K562 (cell line): ENCODE results near the gene INSL3. TPM values are rescaled to one million over a fixed set of nuclear protein-coding genes. Genes with fewer than 3 reads are reported as not detected.

Source experiments
- ATF7 ChIP-seq: fragments of 450-650 bp; IDR thresholded peaks from 2 replicates; pipeline ENCODE4 v1.7.1; 2014; ENCODE audit warnings: mild to moderate bottlenecking, moderate library complexity
- EGR1 ChIP-seq: fragments of 450-650 bp; conservative IDR thresholded peaks from 2 replicates; pipeline ENCODE4 v1.6.1; 2017; ENCODE audit warnings: mild to moderate bottlenecking
- ETS2 ChIP-seq: IDR thresholded peaks from 2 replicates; pipeline ENCODE4 v1.6.1; 2016; ENCODE audit warnings: borderline replicate concordance, missing genetic modification characterization, mild to moderate bottlenecking, moderate library complexity, missing compliant biosample characterization; ENCODE audit not compliant: poor library complexity, severe bottlenecking
- ILF3 ChIP-seq: fragments of 450-650 bp; IDR thresholded peaks from 2 replicates; pipeline ENCODE4 v1.6.1; 2018; ENCODE audit warnings: antibody characterized with exemption, mild to moderate bottlenecking, moderate library complexity, borderline replicate concordance
- JUN ChIP-seq, 2 experiments: sonication (generic) in 1 of 2; formaldehyde crosslinking in 1 of 2; IDR thresholded peaks; 2 replicates each; pipeline versions ENCODE4 v1.6.1 to v1.8.0; 2012 to 2022; ENCODE audit warnings: borderline replicate concordance in 2 of 2, mild to moderate bottlenecking in 2 of 2, improper control_type of control experiment in 1 of 2, low read depth in 1 of 2, low read length in 1 of 2, missing genetic modification reagents in 1 of 2
- MYBL2 ChIP-seq, 2 experiments: fragments of 450-650 bp in 1 of 2; sonication (generic) in 1 of 2; formaldehyde crosslinking in 1 of 2; IDR thresholded peaks; 2 replicates each; pipeline versions ENCODE4 v1.6.1 to v1.8.1; 2017 to 2022; ENCODE audit warnings: borderline replicate concordance in 1 of 2, inconsistent platforms in 1 of 2, low read depth in 1 of 2, mild to moderate bottlenecking in 1 of 2, missing genetic modification reagents in 1 of 2, moderate library complexity in 1 of 2
- RAD51 ChIP-seq: fragments of 450-650 bp; IDR thresholded peaks from 2 replicates; pipeline ENCODE4 v1.7.1; 2016; ENCODE audit warnings: low read depth, mild to moderate bottlenecking, borderline replicate concordance
- RFX7 ChIP-seq: fragments of 250-450 bp; sonication (Bioruptor Pico); IDR thresholded peaks from 2 replicates; pipeline ENCODE4 v1.5.1; 2021; ENCODE audit warnings: mild to moderate bottlenecking
- TEAD4 ChIP-seq, 2 experiments: sonication (generic) in 1 of 2; formaldehyde crosslinking in 1 of 2; IDR thresholded peaks; 2 replicates each; pipeline versions ENCODE4 v1.6.1 to v1.8.0; 2012 to 2022; ENCODE audit warnings: borderline replicate concordance in 1 of 2, inconsistent platforms in 1 of 2, low read length in 1 of 2, mild to moderate bottlenecking in 1 of 2, missing genetic modification reagents in 1 of 2
- ZBED1 ChIP-seq: IDR thresholded peaks from 2 replicates; pipeline ENCODE4 v1.6.1; 2014
- ZNF699 ChIP-seq: fragments of 250-450 bp; sonication (Bioruptor Pico); IDR thresholded peaks from 2 replicates; pipeline ENCODE4 v1.8.0; 2021; ENCODE audit warnings: mild to moderate bottlenecking, moderate library complexity; ENCODE audit not compliant: insufficient replicate concordance
- polyA plus RNA-seq, 8 experiments: library from polyadenylated mRNA; depleted of rRNA in 4 of 8; stranded (reverse) in 5 of 8; unstranded in 3 of 8; fragments of >200 nt; fragmentation: Nextera tagmentation in 2 of 8; fragmentation: Illumina TruSeq in 1 of 8; extraction: Ambion mirVana in 2 of 8; extraction: Trizol in 1 of 8; gene quantifications; 2 replicates each; pipeline versions ENCODE4 v1.2.1 to v1.2.3, GENCODE V29; 2011 to 2014; ENCODE audit warnings: inconsistent platforms in 1 of 8, missing spikeins in 1 of 8
- total RNA-seq, 7 experiments: library from RNA; depleted of rRNA in 6 of 7; stranded (reverse); fragments of >200 nt in 6 of 7; fragmentation: Illumina TruSeq in 2 of 7; extraction: Trizol in 2 of 7; gene quantifications; 2 replicates each; pipeline versions ENCODE4 v1.2.1 to v1.2.3, GENCODE V29; 2011 to 2021; ENCODE audit warnings: low replicate concordance in 1 of 7
- TF ChIP-seq, protein P1 (sequence below), 2 experiments: fragments of 450-650 bp; IDR thresholded peaks; 2 replicates each; pipeline ENCODE4 v1.6.1; 2016
- TF ChIP-seq, protein P2 (sequence below): fragments of 450-650 bp; formaldehyde crosslinking; IDR thresholded peaks from 2 replicates; pipeline ENCODE4 v1.4.0; 2022; ENCODE audit warnings: missing genetic modification characterization

Gene INSL3
- total and polyA plus RNA-seq, 9 of the 15 experiments (the other 6 are each of a cell fraction or from before 2014, with no cell fraction given), result not detected

DNA sequence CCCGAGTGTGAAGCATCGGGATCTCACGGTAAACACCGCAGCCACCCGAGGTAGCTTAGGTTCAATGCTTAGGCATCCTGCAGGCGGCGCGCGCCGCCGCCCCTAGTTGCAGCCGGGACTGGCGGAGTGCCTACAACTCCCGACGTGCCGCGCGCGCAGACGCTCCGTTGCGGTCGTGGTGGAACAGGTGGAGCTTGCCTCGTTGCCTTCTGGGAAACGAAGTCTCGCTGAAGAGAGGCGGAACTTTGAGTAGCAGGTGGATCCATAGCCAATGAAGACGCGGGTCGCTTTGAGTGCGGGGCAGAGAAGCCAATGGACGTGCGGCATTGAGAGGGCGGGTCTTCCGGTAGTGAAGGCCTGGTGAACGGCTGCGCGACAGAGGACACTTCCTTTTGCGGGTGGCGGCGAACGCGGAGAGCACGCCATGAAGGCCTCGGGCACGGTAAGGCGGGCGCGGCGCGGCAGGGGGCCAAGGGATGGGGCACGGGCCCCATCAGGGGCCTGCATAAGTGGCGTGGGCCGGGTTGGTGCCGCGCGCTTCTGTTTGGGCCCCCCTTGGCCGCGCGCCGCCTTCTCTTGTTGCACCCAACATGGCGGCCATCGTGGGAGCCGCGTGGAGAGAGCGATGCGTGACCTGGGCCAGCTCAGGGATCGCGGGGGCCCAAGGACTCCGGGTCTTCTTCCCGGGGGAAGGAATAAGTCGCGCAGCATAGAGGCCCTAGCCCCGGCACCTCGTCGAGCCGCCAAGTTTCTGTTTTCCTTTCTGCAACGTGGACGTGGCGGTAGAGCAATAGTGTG is 38.4 kb upstream of the INSL3 start, which contains the start of gene RPL18A (continued):
- no peak for TF ChIP-seq EGR1
- no peak for TF ChIP-seq MYBL2 (IDR thresholded peaks at IDR 0.05; ENCODE audit: low read depth)
- TF ChIP-seq MYBL2 (CRISPR knock-in tag; IDR thresholded peaks at IDR 0.05; ENCODE audit: borderline replicate concordance), result no peak
- TF ChIP-seq, protein P1, sequence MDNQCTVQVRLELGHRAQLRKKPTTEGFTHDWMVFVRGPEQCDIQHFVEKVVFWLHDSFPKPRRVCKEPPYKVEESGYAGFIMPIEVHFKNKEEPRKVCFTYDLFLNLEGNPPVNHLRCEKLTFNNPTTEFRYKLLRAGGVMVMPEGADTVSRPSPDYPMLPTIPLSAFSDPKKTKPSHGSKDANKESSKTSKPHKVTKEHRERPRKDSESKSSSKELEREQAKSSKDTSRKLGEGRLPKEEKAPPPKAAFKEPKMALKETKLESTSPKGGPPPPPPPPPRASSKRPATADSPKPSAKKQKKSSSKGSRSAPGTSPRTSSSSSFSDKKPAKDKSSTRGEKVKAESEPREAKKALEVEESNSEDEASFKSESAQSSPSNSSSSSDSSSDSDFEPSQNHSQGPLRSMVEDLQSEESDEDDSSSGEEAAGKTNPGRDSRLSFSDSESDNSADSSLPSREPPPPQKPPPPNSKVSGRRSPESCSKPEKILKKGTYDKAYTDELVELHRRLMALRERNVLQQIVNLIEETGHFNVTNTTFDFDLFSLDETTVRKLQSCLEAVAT (IDR thresholded peaks at IDR 0.05), result peak in 1 of 2 experiments; percentile 53; a peak in 3 of 4 replicates
- TF ChIP-seq TEAD4 (IDR thresholded peaks at IDR 0.05; ENCODE audit: low read length), result peak; percentile 34; the same call in 1 of the 2 replicates
- TF ChIP-seq TEAD4 (CRISPR knock-in tag; IDR thresholded peaks at IDR 0.05; ENCODE audit: borderline replicate concordance), result no peak
- peak; percentile 89 for TF ChIP-seq ATF7
- TF ChIP-seq ZNF699 (CRISPR knock-in tag), result no peak
- 0 out of 2 replicates have a peak, but pooled peaks have one; percentile 10 for TF ChIP-seq RFX7 (CRISPR knock-in tag)
- TF ChIP-seq ZBED1, result peak; percentile 53; the same call in 1 of the 2 replicates
- no peak for TF ChIP-seq ETS2 (tag)
- no peak for TF ChIP-seq ILF3
- TF ChIP-seq, protein P2, sequence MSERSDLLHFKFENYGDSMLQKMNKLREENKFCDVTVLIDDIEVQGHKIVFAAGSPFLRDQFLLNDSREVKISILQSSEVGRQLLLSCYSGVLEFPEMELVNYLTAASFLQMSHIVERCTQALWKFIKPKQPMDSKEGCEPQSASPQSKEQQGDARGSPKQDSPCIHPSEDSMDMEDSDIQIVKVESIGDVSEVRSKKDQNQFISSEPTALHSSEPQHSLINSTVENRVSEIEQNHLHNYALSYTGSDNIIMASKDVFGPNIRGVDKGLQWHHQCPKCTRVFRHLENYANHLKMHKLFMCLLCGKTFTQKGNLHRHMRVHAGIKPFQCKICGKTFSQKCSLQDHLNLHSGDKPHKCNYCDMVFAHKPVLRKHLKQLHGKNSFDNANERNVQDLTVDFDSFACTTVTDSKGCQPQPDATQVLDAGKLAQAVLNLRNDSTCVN, result no peak
- no peak for TF ChIP-seq RAD51
- peak; percentile 40; the same call in 1 of the 2 replicates for TF ChIP-seq JUN (IDR thresholded peaks at IDR 0.05; ENCODE audit: borderline replicate concordance, low read depth, low read length)
- TF ChIP-seq JUN (CRISPR knock-in tag; IDR thresholded peaks at IDR 0.05; ENCODE audit: borderline replicate concordance), result no peak
